ENCODE data around the gene IL1F10. TPM values are rescaled to one million over a fixed set of nuclear protein-coding genes. Genes with fewer than 3 reads are reported as not detected.

IL1F10 gene, protein sequence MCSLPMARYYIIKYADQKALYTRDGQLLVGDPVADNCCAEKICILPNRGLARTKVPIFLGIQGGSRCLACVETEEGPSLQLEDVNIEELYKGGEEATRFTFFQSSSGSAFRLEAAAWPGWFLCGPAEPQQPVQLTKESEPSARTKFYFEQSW
- total RNA-seq = not detected
- not detected for polyA plus RNA-seq

DNA sequence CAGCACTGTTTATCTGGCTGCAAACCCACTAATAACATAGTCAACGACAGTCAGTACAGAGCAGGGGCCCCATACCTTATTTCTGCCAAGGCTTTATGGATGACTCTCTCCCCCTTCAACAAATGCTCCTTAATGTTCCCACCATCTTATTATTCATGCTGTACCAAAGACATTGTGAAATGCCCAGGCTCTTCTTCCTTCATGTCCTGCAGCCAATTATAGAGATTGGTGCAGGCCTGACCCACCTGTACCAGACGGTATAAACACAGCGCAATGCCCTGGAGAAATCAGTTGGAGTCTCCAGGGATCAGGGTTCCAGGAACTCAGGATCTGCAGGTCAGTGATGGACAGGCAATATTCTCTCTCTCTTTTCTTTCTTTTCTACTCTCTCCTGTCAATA lies at the start of gene IL1F10:
Gene IL1F10 (plus strand): TSS at position 290 of the 400 bp plus-strand sequence. CDS start 4,769 bp downstream, outside the sequence.
- no peaks in the 10 kb centered on the region for H3K4me1 Mint-ChIP-seq

DNA sequence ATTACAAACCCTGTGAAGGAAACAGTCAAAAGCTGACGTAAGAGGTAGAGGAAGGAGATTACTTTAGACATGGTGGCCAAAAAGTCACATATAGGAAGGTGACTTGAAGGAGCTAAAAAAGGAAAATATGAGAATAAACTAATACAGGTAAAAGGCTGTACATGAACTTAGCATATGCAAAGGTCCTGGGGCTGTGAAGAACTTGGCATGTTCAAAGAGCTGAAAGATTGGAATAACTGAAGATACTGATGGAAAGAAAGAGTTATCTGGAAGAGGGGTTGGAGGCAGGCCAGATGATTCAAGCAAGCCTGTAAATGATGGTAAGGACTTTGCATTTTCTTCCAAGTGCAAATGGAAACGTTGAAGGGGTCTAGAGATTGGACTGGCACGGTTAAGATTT lies 49.3 kb upstream of the IL1F10 start:
- ChIA-PET CTCF (ENCODE audit: partially characterized antibody) (no interaction called here), POLR2A (ENCODE audit: partially characterized antibody) (no interaction called here)
- no peaks in the 10 kb centered on the region for H3K27me3 ChIP-seq (ENCODE audit: insufficient read depth, low read length)
- Mint-ChIP-seq H3K27me3 (peaks cover 10 to 27% of the 10 kb centered on the region in 2 donors), H3K27ac (no peak overlapping the region), H3K4me3 (no peak overlapping the region), H3K4me1 (peaks cover 0 to 11% (median under 1%) of the 10 kb centered on the region in 4 donors), H3K36me3 (peaks cover 0 to 4% of the 10 kb centered on the region in 2 donors), H3K9me3 (peaks cover 0 to 17% (median 8%) of the 10 kb centered on the region in 8 donors)
- no peak for DNase-seq
- H3K36me3 ChIP-seq (ENCODE audit: insufficient read depth, low read length) = no peaks in the 10 kb centered on the region
- no peaks in the 10 kb centered on the region for H3K9me3 ChIP-seq (ENCODE audit: control insufficient read depth in 1 of 2, low read length in 2 of 2)
- intact Hi-C loops (cut with micrococcal nuclease) = no loop called here
- H3K4me1 ChIP-seq (ENCODE audit: insufficient read depth, low read length) = peaks cover 4% of the 10 kb centered on the region
- H3K27ac ChIP-seq (ENCODE audit: low read depth, low read length) = no peak overlapping the region
- H3K4me3 ChIP-seq (ENCODE audit: low read length in 2 of 2) = no peak overlapping the region

More for the DNA sequence above, at the start of gene IL1F10:
- H3K4me1 ChIP-seq (ENCODE audit: insufficient read depth, low read length) = no peaks in the 10 kb centered on the region
- peak within 1 kb of the TSS in 2 of 7 donors; percentile 10 to 44 for H3K27ac Mint-ChIP-seq
- H3K27me3 Mint-ChIP-seq = peaks cover 4 to 11% of the 10 kb centered on the region in 2 donors
- H3K4me3 ChIP-seq (ENCODE audit: low read length in 2 of 2) = no peak within 1 kb of the TSS
- H3K9me3 Mint-ChIP-seq = peaks cover 0 to 8% (median 1%) of the 10 kb centered on the region in 8 donors
- H3K36me3 ChIP-seq (ENCODE audit: insufficient read depth, low read length) = no peaks in the 10 kb centered on the region
- no peaks in the 10 kb centered on the region for H3K9me3 ChIP-seq (ENCODE audit: control insufficient read depth in 1 of 2, low read length in 2 of 2)
- peaks cover 0 to 3% of the 10 kb centered on the region in 2 donors for H3K36me3 Mint-ChIP-seq
- no peaks in the 10 kb centered on the region for H3K27me3 ChIP-seq (ENCODE audit: insufficient read depth, low read length)
- ChIA-PET POLR2A (ENCODE audit: partially characterized antibody) (no interaction called here), CTCF (ENCODE audit: partially characterized antibody) (interaction anchor here (1.2 kb wide), 1 partner anchor 13 kb away, joined by 8 read pairs; no protein-coding TSS in a partner anchor)
- no peak for DNase-seq
- intact Hi-C loops (cut with micrococcal nuclease) = no loop called here
- no peak within 1 kb of the TSS for H3K4me3 Mint-ChIP-seq
- no peak within 1 kb of the TSS for H3K27ac ChIP-seq (ENCODE audit: low read depth, low read length)

DNA sequence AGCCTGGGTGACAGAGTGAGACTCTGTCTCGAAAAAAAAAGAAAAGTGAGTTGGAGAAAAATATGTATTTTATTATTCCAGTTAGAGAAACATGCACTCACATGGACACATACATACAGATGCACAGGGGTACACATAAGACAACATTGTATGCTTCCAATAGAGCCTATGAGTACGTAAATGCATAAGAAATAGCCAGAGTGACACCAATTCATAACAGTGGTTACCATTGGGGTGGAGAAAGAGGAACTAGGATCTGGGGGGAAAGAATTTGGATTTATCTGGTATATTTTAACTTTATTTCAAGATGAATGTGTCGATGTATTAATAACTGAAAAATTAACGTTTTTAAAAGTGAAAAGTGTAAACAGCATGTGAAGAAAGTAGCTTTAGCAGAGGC lies 46.5 kb upstream of the IL1F10 start:
- intact Hi-C loops (cut with micrococcal nuclease) = no loop called here
- Mint-ChIP-seq H3K36me3 (peaks cover 0 to 4% of the 10 kb centered on the region in 2 donors), H3K4me1 (peaks cover 0 to 6% (median 1%) of the 10 kb centered on the region in 4 donors), H3K27me3 (peaks cover 17 to 25% of the 10 kb centered on the region in 2 donors), H3K27ac (no peak overlapping the region), H3K9me3 (peaks cover 0 to 17% (median 8%) of the 10 kb centered on the region in 8 donors), H3K4me3 (no peak overlapping the region)
- H3K4me3 ChIP-seq (ENCODE audit: low read length in 2 of 2) = no peak overlapping the region
- DNase-seq = no peak
- H3K27ac ChIP-seq (ENCODE audit: low read depth, low read length) = no peak overlapping the region
- no peaks in the 10 kb centered on the region for H3K4me1 ChIP-seq (ENCODE audit: insufficient read depth, low read length)
- H3K9me3 ChIP-seq (ENCODE audit: control insufficient read depth in 1 of 2, low read length in 2 of 2) = no peaks in the 10 kb centered on the region
- POLR2A ChIA-PET (ENCODE audit: partially characterized antibody) = no interaction called here
- no peaks in the 10 kb centered on the region for H3K36me3 ChIP-seq (ENCODE audit: insufficient read depth, low read length)
- CTCF ChIA-PET (ENCODE audit: partially characterized antibody) = no interaction called here
- H3K27me3 ChIP-seq (ENCODE audit: insufficient read depth, low read length) = no peaks in the 10 kb centered on the region

DNA sequence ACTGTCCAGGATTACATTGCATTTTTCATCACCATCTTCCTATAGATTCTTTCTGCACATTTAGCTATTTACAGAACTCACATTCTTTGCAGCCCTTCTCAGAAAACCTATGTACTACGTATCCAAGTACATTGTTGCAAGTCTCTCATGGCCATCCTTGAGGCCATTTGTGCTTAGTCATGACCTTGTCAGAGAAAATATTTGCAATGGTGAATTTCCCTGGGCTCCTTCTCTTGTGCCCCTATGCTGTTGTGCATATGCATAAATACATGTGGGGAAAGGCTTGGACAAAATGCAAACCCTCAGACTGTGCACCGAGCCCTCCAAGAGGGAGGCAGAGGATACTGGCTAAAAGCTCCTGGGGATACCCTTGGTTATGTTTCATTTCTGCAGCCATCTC lies 43.0 kb upstream of the IL1F10 start:
- H3K4me3 Mint-ChIP-seq = no peak overlapping the region
- peaks cover 0 to 2% (median 1%) of the 10 kb centered on the region in 4 donors for H3K4me1 Mint-ChIP-seq
- H3K27me3 ChIP-seq (ENCODE audit: insufficient read depth, low read length) = no peaks in the 10 kb centered on the region
- H3K27ac ChIP-seq (ENCODE audit: low read depth, low read length) = no peak overlapping the region
- no peak overlapping the region for H3K27ac Mint-ChIP-seq
- no peaks in the 10 kb centered on the region for H3K4me1 ChIP-seq (ENCODE audit: insufficient read depth, low read length)
- no peaks in the 10 kb centered on the region for H3K36me3 Mint-ChIP-seq
- no peaks in the 10 kb centered on the region for H3K36me3 ChIP-seq (ENCODE audit: insufficient read depth, low read length)
- H3K9me3 Mint-ChIP-seq = no peaks in the 10 kb centered on the region
- peaks cover 10 to 18% of the 10 kb centered on the region in 2 donors for H3K27me3 Mint-ChIP-seq
- no peaks in the 10 kb centered on the region for H3K9me3 ChIP-seq (ENCODE audit: control insufficient read depth in 1 of 2, low read length in 2 of 2)
- ChIA-PET POLR2A (ENCODE audit: partially characterized antibody) (no interaction called here), CTCF (ENCODE audit: partially characterized antibody) (interaction anchor here (1.0 kb wide), 1 partner anchor 55 kb away, joined by 3 read pairs; no protein-coding TSS in a partner anchor)
- intact Hi-C loops (cut with micrococcal nuclease) = no loop called here
- DNase-seq = no peak
- no peak overlapping the region for H3K4me3 ChIP-seq (ENCODE audit: low read length in 2 of 2)

DNA sequence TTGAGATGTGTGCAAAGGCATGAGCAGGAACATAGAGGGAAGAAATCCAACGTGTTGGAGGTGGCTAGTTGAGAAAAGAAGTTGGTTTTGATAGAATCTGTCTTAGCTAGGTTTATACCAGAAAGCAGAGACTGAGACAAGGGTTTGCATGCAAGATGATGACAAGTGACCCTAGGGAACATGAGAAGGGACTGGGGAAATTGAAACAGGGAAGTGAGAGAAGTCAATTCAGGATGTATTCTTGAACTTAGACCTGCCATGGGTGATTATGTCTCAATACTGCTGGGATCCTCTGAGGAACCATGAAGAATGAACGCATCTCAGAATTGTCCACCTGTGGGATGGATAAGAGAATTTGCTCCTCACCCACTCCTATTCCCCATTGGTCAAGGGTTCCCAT lies 42.0 kb upstream of the IL1F10 start:
- H3K4me1 ChIP-seq (ENCODE audit: insufficient read depth, low read length) = no peaks in the 10 kb centered on the region

DNA sequence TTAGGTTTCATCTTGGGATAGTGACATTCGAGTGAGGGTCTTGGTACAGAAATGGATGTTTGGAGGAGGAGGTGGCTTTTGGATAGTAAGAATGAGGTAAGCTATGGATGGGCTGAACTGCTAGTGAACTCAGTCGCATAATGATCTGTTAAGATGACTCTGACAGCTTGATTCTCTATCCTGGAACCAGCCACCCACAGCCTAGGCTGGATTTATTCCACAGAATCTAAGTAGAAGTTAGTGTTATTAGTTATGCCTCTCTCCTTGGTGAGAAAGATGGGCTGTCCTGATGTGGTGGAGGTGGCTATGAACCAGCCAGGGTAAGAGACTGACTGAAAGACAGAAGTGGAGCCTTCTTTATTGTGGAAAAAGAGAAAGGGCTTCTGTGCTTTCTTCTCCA lies 40.1 kb upstream of the IL1F10 start:
- Mint-ChIP-seq H3K27ac (no peak overlapping the region), H3K9me3 (no peaks in the 10 kb centered on the region), H3K27me3 (peaks cover 13 to 16% of the 10 kb centered on the region in 2 donors), H3K4me1 (peaks cover 0 to 2% (median 0%) of the 10 kb centered on the region in 4 donors), H3K4me3 (no peak overlapping the region), H3K36me3 (no peaks in the 10 kb centered on the region)
- H3K27ac ChIP-seq (ENCODE audit: low read depth, low read length) = no peak overlapping the region
- DNase-seq = no peak
- ChIA-PET CTCF (ENCODE audit: partially characterized antibody) (no interaction called here), POLR2A (ENCODE audit: partially characterized antibody) (no interaction called here)
- no peaks in the 10 kb centered on the region for H3K27me3 ChIP-seq (ENCODE audit: insufficient read depth, low read length)
- H3K9me3 ChIP-seq (ENCODE audit: control insufficient read depth in 1 of 2, low read length in 2 of 2) = no peaks in the 10 kb centered on the region
- H3K36me3 ChIP-seq (ENCODE audit: insufficient read depth, low read length) = no peaks in the 10 kb centered on the region
- no peaks in the 10 kb centered on the region for H3K4me1 ChIP-seq (ENCODE audit: insufficient read depth, low read length)
- no peak overlapping the region for H3K4me3 ChIP-seq (ENCODE audit: low read length in 2 of 2)
- intact Hi-C loops (cut with micrococcal nuclease) = no loop called here

More for the DNA sequence above, 42.0 kb upstream of the IL1F10 start:
- Mint-ChIP-seq H3K4me3 (no peak overlapping the region), H3K27ac (no peak overlapping the region), H3K27me3 (peaks cover 13 to 19% of the 10 kb centered on the region in 2 donors), H3K36me3 (no peaks in the 10 kb centered on the region), H3K4me1 (peaks cover 0 to 2% (median 0%) of the 10 kb centered on the region in 4 donors), H3K9me3 (no peaks in the 10 kb centered on the region)
- intact Hi-C loops (cut with micrococcal nuclease) = no loop called here
- ChIA-PET CTCF (ENCODE audit: partially characterized antibody) (interaction anchor here (1.0 kb wide), 1 partner anchor 54 kb away, joined by 3 read pairs; no protein-coding TSS in a partner anchor), POLR2A (ENCODE audit: partially characterized antibody) (no interaction called here)
- DNase-seq = no peak
- Histone ChIP-seq H3K27ac (ENCODE audit: low read depth, low read length) (no peak overlapping the region), H3K9me3 (ENCODE audit: control insufficient read depth in 1 of 2, low read length in 2 of 2) (no peaks in the 10 kb centered on the region), H3K27me3 (ENCODE audit: insufficient read depth, low read length) (no peaks in the 10 kb centered on the region), H3K36me3 (ENCODE audit: insufficient read depth, low read length) (no peaks in the 10 kb centered on the region), H3K4me3 (ENCODE audit: low read length in 2 of 2) (no peak overlapping the region)

DNA sequence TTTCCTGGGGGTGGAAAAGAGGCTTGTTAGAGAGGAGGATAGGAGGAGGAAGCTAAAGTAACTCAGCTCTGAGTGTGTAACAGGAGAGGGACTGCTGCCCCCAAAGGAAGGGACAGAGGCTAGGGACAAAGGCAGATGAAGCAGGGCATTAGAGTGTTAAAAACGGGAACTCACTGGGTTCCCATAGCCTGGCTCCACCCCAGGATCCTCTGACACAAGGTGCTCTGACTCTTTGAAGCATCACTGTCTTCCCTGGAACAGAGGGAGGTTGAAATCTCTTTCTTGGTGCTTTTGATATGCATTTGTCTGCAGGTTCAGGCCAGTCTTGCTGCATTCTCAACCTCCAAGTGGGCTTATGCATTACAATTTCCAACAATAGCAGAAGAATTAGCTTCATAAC lies 39.7 kb upstream of the IL1F10 start:
- no peak for DNase-seq
- Histone ChIP-seq H3K4me3 (ENCODE audit: low read length in 2 of 2) (no peak overlapping the region), H3K4me1 (ENCODE audit: insufficient read depth, low read length) (no peaks in the 10 kb centered on the region), H3K36me3 (ENCODE audit: insufficient read depth, low read length) (no peaks in the 10 kb centered on the region), H3K27ac (ENCODE audit: low read depth, low read length) (no peak overlapping the region), H3K9me3 (ENCODE audit: control insufficient read depth in 1 of 2, low read length in 2 of 2) (no peaks in the 10 kb centered on the region), H3K27me3 (ENCODE audit: insufficient read depth, low read length) (no peaks in the 10 kb centered on the region)
- H3K36me3 Mint-ChIP-seq = no peaks in the 10 kb centered on the region
- intact Hi-C loops (cut with micrococcal nuclease) = no loop called here
- H3K9me3 Mint-ChIP-seq = no peaks in the 10 kb centered on the region
- H3K4me3 Mint-ChIP-seq = no peak overlapping the region
- H3K27ac Mint-ChIP-seq = peak overlapping the region in 1 of 7 donors; percentile 11
- ChIA-PET POLR2A (ENCODE audit: partially characterized antibody) (no interaction called here), CTCF (ENCODE audit: partially characterized antibody) (no interaction called here)
- peaks cover 0 to 2% (median 0%) of the 10 kb centered on the region in 4 donors for H3K4me1 Mint-ChIP-seq
- peaks cover 13 to 16% of the 10 kb centered on the region in 2 donors for H3K27me3 Mint-ChIP-seq
